Stimulated activated CD8-positive, alpha-beta memory T cell treated with anti-CD3 and anti-CD28 coated beads, Interleukin-12 subunit alpha, Interleukin-12 subunit beta, amount 100 ng/mL, for 24 hours (primary cell): ENCODE results near the gene EME1.

Experiments used
- DNase-seq: peaks from one replicate; pipeline ENCODE4 v3.0.0-alpha.2; 2020; ENCODE audit errors: extremely low read depth

EME1 gene

GRCh38 chr17:50363217-50364060, 9.6 kb upstream of the EME1 start:
- no peak for DNase-seq

DNA sequence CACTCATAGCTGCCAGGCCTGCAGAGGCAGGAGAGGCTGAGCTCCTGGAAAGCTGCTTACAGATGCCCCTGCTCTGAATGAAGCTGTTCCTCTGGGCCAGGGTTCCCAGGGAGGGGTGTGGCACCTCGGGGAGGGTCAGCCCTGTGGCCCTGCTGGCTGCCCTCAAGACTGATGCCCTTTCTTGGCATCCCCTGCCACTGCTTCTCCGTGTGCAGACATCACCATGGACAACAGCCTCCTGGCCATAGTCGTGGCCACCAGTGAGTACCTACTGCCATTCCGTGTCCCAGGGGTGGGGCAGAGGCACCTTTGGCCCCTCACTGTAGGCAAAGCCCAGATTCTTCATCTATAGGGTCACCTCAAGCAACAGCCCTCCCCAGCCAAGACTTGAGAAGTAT, 9.0 kb upstream of the EME1 start:
- DNase-seq = no peak

GRCh38 chr17:50364715-50365114, 8.3 kb upstream of the EME1 start:
- DNase-seq = no peak

- no peak for DNase-seq
Measured at GRCh38 chr17:50365165-50365564, 7.9 kb upstream of the EME1 start.

DNA sequence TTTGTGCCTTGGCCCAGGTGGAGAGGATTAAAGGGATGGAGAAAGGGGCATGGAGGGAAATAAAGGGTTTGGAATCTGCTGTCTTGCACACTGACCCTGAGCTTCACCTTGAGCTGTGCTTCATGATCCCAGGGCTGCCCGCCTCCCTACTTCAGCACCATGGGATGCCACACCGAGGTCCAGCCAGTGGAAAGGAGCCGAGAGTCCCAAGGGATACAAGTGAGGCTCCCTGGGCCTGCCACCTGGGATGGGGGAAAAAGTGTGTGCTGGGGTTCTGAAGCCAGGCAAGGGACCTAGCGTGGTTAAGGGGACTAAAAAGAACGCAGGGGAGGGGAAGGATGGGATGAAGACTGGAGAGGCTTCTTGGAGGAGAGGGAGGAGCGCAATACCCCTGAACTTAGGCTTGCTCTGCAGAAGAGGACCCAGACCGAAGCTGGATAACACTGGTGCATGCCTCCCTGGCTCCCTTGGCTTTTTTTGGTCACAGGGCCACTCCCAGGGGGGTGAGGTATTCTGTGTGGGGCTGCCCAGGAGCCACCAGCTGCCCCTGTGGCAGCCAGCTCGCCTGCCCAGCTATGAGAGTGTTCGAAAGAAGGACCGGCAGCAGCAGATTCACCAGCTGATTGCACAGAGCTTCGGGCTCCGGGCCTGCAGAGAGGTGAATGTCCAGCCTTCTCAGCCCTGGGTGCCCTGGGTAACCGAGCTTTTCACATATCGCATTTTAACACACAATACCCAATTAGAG, 7.2 kb upstream of the EME1 start:
- DNase-seq = no peak

GRCh38 chr17:50367401-50367800, 5.6 kb upstream of the EME1 start:
- DNase-seq = no peak

GRCh38 chr17:50370052-50370451, 3.0 kb upstream of the EME1 start:
- no peak for DNase-seq

DNA sequence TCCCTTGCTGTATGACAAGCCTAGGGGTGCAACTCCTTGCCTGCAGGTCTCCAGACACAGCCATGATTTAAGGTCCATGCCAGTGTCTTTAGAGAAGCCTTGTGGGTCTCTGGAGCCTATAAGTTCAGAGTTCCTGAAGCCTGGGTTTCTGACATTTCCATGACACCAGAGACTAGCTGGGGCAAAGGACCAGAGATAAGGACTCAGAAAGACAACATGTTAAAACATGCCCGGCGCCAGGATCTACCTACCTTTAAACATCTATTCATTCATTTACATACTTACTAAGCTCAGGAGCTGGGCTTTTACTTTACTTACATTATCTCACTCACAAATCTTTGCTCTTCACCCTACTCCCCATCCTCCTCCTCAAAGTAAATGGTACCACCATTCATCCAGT, 1.5 kb upstream of the EME1 start:
- no peak for DNase-seq

DNA sequence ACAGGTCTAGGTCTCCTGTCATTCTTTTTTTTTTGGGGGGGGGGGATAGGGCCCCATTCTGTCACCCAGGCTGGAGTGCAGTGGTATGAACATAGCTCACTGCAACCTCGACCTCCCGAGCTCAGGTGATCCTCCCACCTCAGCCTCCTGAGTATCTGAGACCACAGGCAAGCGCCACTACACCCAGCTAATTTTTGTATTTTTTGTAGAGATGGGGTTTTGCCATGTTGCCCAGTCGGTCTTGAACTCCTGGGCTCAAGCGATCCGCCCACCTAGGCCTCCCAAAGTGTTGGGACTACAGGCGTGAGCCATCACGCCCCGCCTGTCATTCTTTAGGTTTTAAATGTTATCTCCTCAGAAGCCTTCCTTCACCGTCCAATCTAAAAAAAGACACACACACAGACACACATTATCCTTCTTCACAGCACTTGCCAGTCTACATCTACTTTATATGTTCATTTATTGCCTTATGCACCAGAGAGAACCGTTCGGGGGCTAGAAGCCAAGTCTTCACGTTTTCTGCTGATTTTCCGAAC, 739 bp upstream of the EME1 start:
- no peak for DNase-seq

DNA sequence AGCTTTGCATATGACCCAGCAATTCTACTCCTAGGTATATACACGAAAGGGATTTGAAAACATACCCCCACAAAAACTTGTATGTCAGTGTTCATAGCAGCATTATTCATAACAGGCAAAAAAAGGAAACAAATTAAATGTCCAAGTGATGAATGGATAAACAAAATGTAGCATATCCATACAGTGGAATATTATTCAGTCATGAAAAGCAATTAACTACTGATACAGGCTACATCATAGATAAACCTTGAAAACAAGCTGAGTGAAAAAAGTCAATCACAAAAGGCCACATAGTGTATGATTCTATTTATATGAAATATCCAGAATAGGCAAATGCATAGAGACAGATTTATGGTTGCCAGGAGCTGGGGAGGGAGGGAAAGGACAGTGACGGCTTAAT, 676 bp downstream of the EME1 start:
- DNase-seq = no peak

- no peak for DNase-seq
Measured at GRCh38 chr17:50375858-50376538, 3.0 kb downstream of the EME1 start.

- DNase-seq = no peak
Measured at GRCh38 chr17:50379351-50380132, 6.5 kb downstream of the EME1 start.

DNA sequence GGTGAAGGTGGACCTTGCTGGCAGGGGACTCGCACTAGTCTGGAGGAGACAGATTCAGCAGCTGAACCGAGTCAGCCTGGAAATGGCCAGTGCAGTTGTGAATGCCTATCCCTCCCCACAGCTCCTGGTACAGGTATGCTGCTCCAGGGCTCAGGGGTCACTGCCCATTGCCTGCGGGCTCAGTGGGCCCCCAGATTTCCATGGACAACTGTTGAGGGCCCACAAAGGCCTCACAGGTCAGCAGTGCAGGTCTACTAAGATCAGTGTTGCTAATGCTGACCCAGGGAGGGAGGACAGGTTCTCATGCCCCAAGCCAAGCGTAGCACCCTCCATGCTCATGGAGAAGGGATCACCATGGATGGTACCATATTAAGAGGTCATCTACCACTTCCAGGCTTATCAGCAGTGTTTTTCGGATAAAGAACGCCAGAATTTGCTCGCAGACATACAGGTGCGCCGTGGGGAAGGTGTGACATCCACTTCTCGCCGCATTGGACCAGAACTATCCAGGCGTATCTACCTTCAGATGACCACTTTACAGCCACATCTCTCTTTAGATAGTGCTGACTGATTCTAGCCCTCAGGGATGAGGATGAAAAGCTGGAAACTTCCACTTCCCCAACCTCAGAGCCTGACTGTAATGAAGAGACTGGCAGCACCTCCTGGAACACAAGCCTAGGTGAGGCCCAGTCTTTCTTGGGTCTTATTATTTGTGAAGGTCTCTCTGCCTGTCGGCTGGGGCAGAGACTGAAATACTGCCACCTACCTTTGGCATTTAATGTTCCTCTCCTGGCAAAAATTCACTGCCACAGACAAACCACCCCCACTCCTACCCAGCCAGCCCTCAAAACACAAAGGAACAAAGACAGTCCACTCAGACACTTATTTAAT, 7.6 kb downstream of the EME1 start:
- no peak for DNase-seq

- DNase-seq = no peak
Measured at GRCh38 chr17:50381260-50381815, 8.3 kb downstream of the EME1 start.

GRCh38 chr17:50381920-50382319, 8.9 kb downstream of the EME1 start:
- no peak for DNase-seq

DNA sequence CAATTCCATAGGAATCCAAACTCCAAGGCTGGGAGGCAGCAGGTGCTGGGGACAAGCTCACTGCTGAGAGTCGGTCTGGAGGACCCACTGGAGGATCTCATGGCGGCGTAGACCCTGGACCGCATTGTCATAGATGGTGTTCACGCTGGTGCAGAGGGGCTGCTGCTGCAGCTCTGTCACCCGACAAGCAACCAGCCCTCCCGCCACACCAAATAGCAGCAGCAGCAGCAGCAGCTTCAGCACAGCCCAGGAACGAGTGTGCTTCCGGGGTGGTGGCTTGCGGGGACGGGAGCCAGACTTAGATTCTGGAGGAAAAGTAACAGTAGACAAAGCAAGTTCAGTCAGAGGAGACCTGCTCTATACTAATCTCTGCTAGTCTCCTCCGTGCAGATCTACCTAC, 9.9 kb downstream of the EME1 start:
- no peak for DNase-seq

- no peak for DNase-seq
Measured at GRCh38 chr17:50386510-50386909, 13.5 kb downstream of the EME1 start.

- no peak for DNase-seq
Measured at GRCh38 chr17:50388728-50389127, 15.7 kb downstream of the EME1 start.

DNA sequence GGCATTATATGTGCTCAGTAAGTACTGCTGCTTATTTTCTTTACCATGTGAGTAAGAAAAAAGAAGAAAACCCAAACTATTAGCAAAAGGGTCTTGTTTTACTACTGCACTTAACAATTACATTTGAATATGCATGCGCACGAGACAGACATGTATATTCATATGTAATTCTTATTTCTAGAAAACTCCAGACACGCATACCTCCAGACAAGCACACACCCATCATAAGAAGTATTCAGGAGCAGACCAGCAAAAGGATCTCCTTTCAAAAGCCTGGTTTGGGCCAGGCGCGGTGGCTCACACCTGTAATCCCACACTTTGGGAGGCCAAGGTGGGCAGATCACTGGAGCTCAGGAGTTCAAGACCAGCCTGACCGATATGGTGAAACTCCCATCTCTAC, 16.5 kb downstream of the EME1 start:
- no peak for DNase-seq

DNA sequence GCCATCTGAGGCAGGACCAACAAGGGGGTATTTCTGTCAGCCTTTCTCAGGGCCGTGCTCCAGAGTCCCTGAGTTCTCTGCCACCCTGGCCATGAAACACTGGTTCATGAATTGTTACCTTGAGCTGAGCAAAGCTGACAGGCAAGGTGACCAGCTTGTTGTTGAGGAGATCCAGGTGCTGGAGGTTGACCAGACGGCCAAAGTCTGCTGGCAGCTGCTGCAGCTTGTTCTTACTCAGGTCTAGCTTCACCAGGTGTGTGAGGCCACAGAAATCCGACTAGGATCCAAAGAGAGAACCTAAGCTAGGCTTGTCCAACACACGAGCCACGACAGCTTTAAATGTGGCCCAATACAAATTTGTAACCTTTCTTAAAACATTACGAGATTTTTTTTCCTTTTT, 19.6 kb downstream of the EME1 start:
- DNase-seq = no peak
